CD4-positive, CD25-positive, alpha-beta regulatory T cell (primary cell): ENCODE results near the gene ZNF423. TPM values are rescaled to one million over a fixed set of nuclear protein-coding genes. Genes with fewer than 3 reads are reported as not detected.

Experiments
- ATAC-seq, 2 donors: fragments of 150-1000 bp; cut with Tn5 transposase; one replicate each; pipeline ENCODE4 v1.10.0; 2021; ENCODE audit warnings: low read depth in 2 of 2, moderate number of reproducible peaks in 2 of 2, moderate library complexity in 1 of 2
- DNase-seq, 3 donors: peaks; one replicate each; pipeline versions ENCODE4 v3.0.0 to v3.0.0-alpha.2; 2012 to 2022; ENCODE audit warnings: mixed read lengths in 1 of 3
- H3K27ac ChIP-seq: one replicate; pipeline ENCODE4 v1.7.0; 2013; ENCODE audit warnings: mild to moderate bottlenecking, low read length; ENCODE audit not compliant: insufficient read depth, poor library complexity, severe bottlenecking
- H3K27me3 ChIP-seq: one replicate; pipeline ENCODE4 v1.7.0; 2013; ENCODE audit warnings: low read length; ENCODE audit not compliant: control insufficient read depth, insufficient read depth
- H3K36me3 ChIP-seq: one replicate; pipeline ENCODE4 v1.7.0; 2013; ENCODE audit warnings: mild to moderate bottlenecking, low read length, moderate library complexity; ENCODE audit not compliant: control insufficient read depth, insufficient read depth
- H3K4me1 ChIP-seq: 2 replicates; pipeline ENCODE4 v1.7.0; 2013; ENCODE audit warnings: mild to moderate bottlenecking, low read length; ENCODE audit not compliant: insufficient read depth, control insufficient read depth, poor library complexity, severe bottlenecking
- H3K4me3 ChIP-seq: one replicate; pipeline ENCODE4 v1.7.0; 2013; ENCODE audit warnings: low read depth, mild to moderate bottlenecking, low read length, moderate library complexity
- H3K9me3 ChIP-seq, 2 experiments: 1 replicate in 1 of 2; 2 replicates in 1 of 2; pipeline ENCODE4 v1.7.0; 2013; ENCODE audit warnings: low read length in 2 of 2, mild to moderate bottlenecking in 1 of 2, moderate library complexity in 1 of 2; ENCODE audit not compliant: control insufficient read depth in 2 of 2
- H3K27ac Mint-ChIP-seq, 3 donors: one replicate each; pipeline ENCODE4 v1.8.0; 2020 to 2022; ENCODE audit warnings: mild to moderate bottlenecking in 3 of 3, mixed read lengths in 3 of 3, moderate library complexity in 2 of 3
- H3K27me3 Mint-ChIP-seq: one replicate; pipeline ENCODE4 v1.8.0; 2022; ENCODE audit warnings: mild to moderate bottlenecking, mixed read lengths
- H3K36me3 Mint-ChIP-seq: one replicate; pipeline ENCODE4 v1.8.0; 2020; ENCODE audit warnings: mixed read lengths
- H3K4me1 Mint-ChIP-seq, 4 donors: one replicate each; pipeline ENCODE4 v1.8.0; 2020 to 2022; ENCODE audit warnings: mixed read lengths in 4 of 4, mild to moderate bottlenecking in 1 of 4
- H3K4me3 Mint-ChIP-seq, 4 donors: one replicate each; pipeline ENCODE4 v1.8.0; 2020 to 2022; ENCODE audit warnings: mild to moderate bottlenecking in 4 of 4, mixed read lengths in 4 of 4, moderate library complexity in 3 of 4
- H3K9me3 Mint-ChIP-seq, 7 donors: one replicate each; pipeline ENCODE4 v1.8.0; 2020 to 2022; ENCODE audit warnings: mixed read lengths in 7 of 7, mild to moderate bottlenecking in 3 of 7, moderate library complexity in 2 of 7
- polyA plus RNA-seq, 4 donors: library from polyadenylated mRNA; unstranded; fragments of 300-500 nt; fragmentation: Illumina TruSeq; gene quantifications; one replicate each; pipeline ENCODE4 v1.2.3, GENCODE V29; 2021
- total RNA-seq: library from RNA; stranded (reverse); gene quantifications from one replicate; pipeline ENCODE4 v1.2.3, GENCODE V29; 2022

The ZNF423 gene
- total and polyA plus RNA-seq, 5 donors from 2014 or later: 0.05 TPM; not detected in 4

GRCh38 chr16:49495596-49496355, 360.1 kb downstream of the ZNF423 start:
- DNase-seq: no peak

GRCh38 chr16:49494891-49495566, 360.9 kb downstream of the ZNF423 start:
- Mint-ChIP-seq H3K9me3 (peaks cover 0 to 3% (median 0%) of the 10 kb centered on the region in 7 donors), H3K27ac (no peak overlapping the region)

More at GRCh38 chr16:49495596-49496355, 360.1 kb downstream of the ZNF423 start:
- Mint-ChIP-seq H3K36me3 (no peaks in the 10 kb centered on the region), H3K27ac (no peak overlapping the region), H3K4me1 (peaks cover 0 to 2% (median 0%) of the 10 kb centered on the region in 4 donors), H3K4me3 (no peak overlapping the region), H3K9me3 (peaks cover 0 to 3% (median 0%) of the 10 kb centered on the region in 7 donors), H3K27me3 (peaks cover 5% of the 10 kb centered on the region)
- Histone ChIP-seq H3K4me3 (no peak overlapping the region), H3K9me3 (no peaks in the 10 kb centered on the region), H3K27me3 (no peaks in the 10 kb centered on the region), H3K36me3 (no peaks in the 10 kb centered on the region), H3K27ac (no peak overlapping the region), H3K4me1 (peaks cover 4% of the 10 kb centered on the region)
- ATAC-seq: no peak

GRCh38 chr16:49494474-49494873, 361.4 kb downstream of the ZNF423 start:
- H3K4me1 Mint-ChIP-seq: peaks cover 0 to 2% (median 0%) of the 10 kb centered on the region in 4 donors
- peak overlapping the region in 1 of 3 donors; percentile 32 for H3K27ac Mint-ChIP-seq
- ATAC-seq (no peak), DNase-seq (no peak)
- Histone ChIP-seq H3K9me3 (no peaks in the 10 kb centered on the region), H3K4me1 (peaks cover 4% of the 10 kb centered on the region), H3K27me3 (no peaks in the 10 kb centered on the region), H3K36me3 (no peaks in the 10 kb centered on the region), H3K27ac (no peak overlapping the region), H3K4me3 (no peak overlapping the region)
- peaks cover 5% of the 10 kb centered on the region for H3K27me3 Mint-ChIP-seq
- no peak overlapping the region for H3K4me3 Mint-ChIP-seq
- H3K36me3 Mint-ChIP-seq: no peaks in the 10 kb centered on the region
- H3K9me3 Mint-ChIP-seq: peaks cover 0 to 3% (median 0%) of the 10 kb centered on the region in 7 donors

More at GRCh38 chr16:49494891-49495566, 360.9 kb downstream of the ZNF423 start:
- Mint-ChIP-seq H3K36me3 (no peaks in the 10 kb centered on the region), H3K27me3 (peaks cover 5% of the 10 kb centered on the region), H3K4me1 (peaks cover 0 to 2% (median 0%) of the 10 kb centered on the region in 4 donors), H3K4me3 (no peak overlapping the region)
- H3K36me3 ChIP-seq: no peaks in the 10 kb centered on the region
- H3K27me3 ChIP-seq: no peaks in the 10 kb centered on the region
- H3K27ac ChIP-seq: no peak overlapping the region
- no peak overlapping the region for H3K4me3 ChIP-seq
- no peak for ATAC-seq
- no peaks in the 10 kb centered on the region for H3K9me3 ChIP-seq
- H3K4me1 ChIP-seq: peaks cover 4% of the 10 kb centered on the region
- no peak for DNase-seq

- no peak overlapping the region for H3K4me3 ChIP-seq
- no peak for DNase-seq
- peaks cover 4% of the 10 kb centered on the region for H3K4me1 ChIP-seq
- H3K9me3 Mint-ChIP-seq: peaks cover 0 to 3% (median 0%) of the 10 kb centered on the region in 7 donors
- H3K27me3 Mint-ChIP-seq: peaks cover 5% of the 10 kb centered on the region
- peaks cover 0 to 2% (median 0%) of the 10 kb centered on the region in 4 donors for H3K4me1 Mint-ChIP-seq
- no peaks in the 10 kb centered on the region for H3K27me3 ChIP-seq
- H3K36me3 Mint-ChIP-seq: no peaks in the 10 kb centered on the region
- no peak overlapping the region for H3K27ac Mint-ChIP-seq
- no peaks in the 10 kb centered on the region for H3K9me3 ChIP-seq
- H3K27ac ChIP-seq: no peak overlapping the region
- no peaks in the 10 kb centered on the region for H3K36me3 ChIP-seq
- no peak for ATAC-seq
- no peak overlapping the region for H3K4me3 Mint-ChIP-seq
These were observed 362.1 kb downstream of the ZNF423 start for GRCh38 chr16:49493836-49494235.

- no peaks in the 10 kb centered on the region for H3K36me3 ChIP-seq
- peaks cover 4% of the 10 kb centered on the region for H3K4me1 ChIP-seq
- DNase-seq: no peak
- H3K27me3 Mint-ChIP-seq: peaks cover 5% of the 10 kb centered on the region
- no peaks in the 10 kb centered on the region for H3K36me3 Mint-ChIP-seq
- H3K9me3 ChIP-seq: no peaks in the 10 kb centered on the region
- peaks cover 0 to 3% (median 0%) of the 10 kb centered on the region in 7 donors for H3K9me3 Mint-ChIP-seq
- no peak for ATAC-seq
- H3K27me3 ChIP-seq: no peaks in the 10 kb centered on the region
- H3K27ac Mint-ChIP-seq: peak overlapping the region in 1 of 3 donors; percentile 42
- no peak overlapping the region for H3K4me3 Mint-ChIP-seq
- no peak overlapping the region for H3K27ac ChIP-seq
- peaks cover 0 to 2% (median 0%) of the 10 kb centered on the region in 4 donors for H3K4me1 Mint-ChIP-seq
- H3K4me3 ChIP-seq: no peak overlapping the region
These were observed 362.9 kb downstream of the ZNF423 start for GRCh38 chr16:49492896-49493626.

- peak in 1 of 3 donors; percentile 11 for DNase-seq
- Mint-ChIP-seq H3K4me3 (no peak overlapping the region), H3K27ac (no peak overlapping the region), H3K9me3 (peaks cover 0 to 2% (median 0%) of the 10 kb centered on the region in 7 donors), H3K27me3 (peaks cover 5% of the 10 kb centered on the region), H3K4me1 (peaks cover 0 to 2% (median 0%) of the 10 kb centered on the region in 4 donors), H3K36me3 (no peaks in the 10 kb centered on the region)
- Histone ChIP-seq H3K27me3 (no peaks in the 10 kb centered on the region), H3K9me3 (no peaks in the 10 kb centered on the region), H3K4me1 (peaks cover 4% of the 10 kb centered on the region), H3K36me3 (no peaks in the 10 kb centered on the region), H3K27ac (no peak overlapping the region), H3K4me3 (no peak overlapping the region)
- peak in 1 of 2 donors; percentile 46 for ATAC-seq
These were observed 363.8 kb downstream of the ZNF423 start for GRCh38 chr16:49491771-49492761.
